Colon (tissue), 2 donors: Measurements from ENCODE around the gene CRELD1.
"Not testable (repeated sequence)": the region's sequence is repeated elsewhere in the genome, so short reads cannot be mapped to it uniquely, and the experiment has no call there.

Source experiments
- FAIRE-seq: peaks from 2 replicates; lab custom pipeline; 2012; peaks lifted over from hg19 to GRCh38; lab: Jason Lieb, UNC
- donor health status: control.
- donor health status: control.

The CRELD1 gene

GRCh38 chr3:9933561-9934234, at the start of gene CRELD1:
CRELD1 (plus strand) TSS chr3:9933834; CDS start chr3:9934439, 605 bp downstream.
- no peak for FAIRE-seq

GRCh38 chr3:9884555-9885165, 49.0 kb upstream of the CRELD1 start:
- no peak for FAIRE-seq

- no peak for FAIRE-seq
These were observed 47.3 kb upstream of the CRELD1 start for GRCh38 chr3:9886328-9886727.

- no peak for FAIRE-seq
These were observed 46.2 kb upstream of the CRELD1 start for GRCh38 chr3:9887480-9887879.

- FAIRE-seq = no peak
These were observed 45.1 kb upstream of the CRELD1 start for GRCh38 chr3:9888540-9888939.

- FAIRE-seq = no peak
These were observed 44.2 kb upstream of the CRELD1 start for GRCh38 chr3:9889405-9889804.

GRCh38 chr3:9890249-9891071, 43.2 kb upstream of the CRELD1 start, which contains the start of gene JAGN1:
JAGN1 (plus strand) TSS chr3:9890610; CDS start chr3:9890723, 113 bp downstream.
- FAIRE-seq = no peak

GRCh38 chr3:9891072-9891622, 42.5 kb upstream of the CRELD1 start:
- no peak for FAIRE-seq

- FAIRE-seq = no peak
These were observed 39.9 kb upstream of the CRELD1 start for GRCh38 chr3:9893739-9894138.

GRCh38 chr3:9895715-9896114, 37.9 kb upstream of the CRELD1 start:
- FAIRE-seq = not testable (repeated sequence)

- not testable (repeated sequence) for FAIRE-seq
These were observed 36.8 kb upstream of the CRELD1 start for GRCh38 chr3:9896755-9897407.

- no peak for FAIRE-seq
These were observed 35.9 kb upstream of the CRELD1 start for GRCh38 chr3:9897408-9898372.

- FAIRE-seq = no peak
These were observed 35.0 kb upstream of the CRELD1 start for GRCh38 chr3:9898467-9899241.

GRCh38 chr3:9899289-9899791, 34.3 kb upstream of the CRELD1 start:
- no peak for FAIRE-seq

GRCh38 chr3:9900965-9901415, 32.6 kb upstream of the CRELD1 start:
- FAIRE-seq = not testable (repeated sequence)

GRCh38 chr3:9901967-9902366, 31.7 kb upstream of the CRELD1 start:
- no peak for FAIRE-seq

GRCh38 chr3:9902372-9903237, 31.0 kb upstream of the CRELD1 start, which contains the start of gene IL17RE:
IL17RE (plus strand) TSS chr3:9902848; CDS start chr3:9902933, 85 bp downstream.
- FAIRE-seq = no peak

- FAIRE-seq = no peak
These were observed 30.4 kb upstream of the CRELD1 start for GRCh38 chr3:9903238-9903624.

- FAIRE-seq = no peak
These were observed 29.7 kb upstream of the CRELD1 start for GRCh38 chr3:9903904-9904303.
